HS-27A (cell line): ENCODE data around the gene SCUBE1.

Experiments
- DNase-seq: peaks from one replicate; pipeline ENCODE4 v3.0.0-alpha.2; 2012; ENCODE audit warnings: low read depth, missing footprints

SCUBE1 gene

GRCh38 chr22:43277987-43278601 lies 65.1 kb downstream of the SCUBE1 start:
- DNase-seq = no peak

DNA sequence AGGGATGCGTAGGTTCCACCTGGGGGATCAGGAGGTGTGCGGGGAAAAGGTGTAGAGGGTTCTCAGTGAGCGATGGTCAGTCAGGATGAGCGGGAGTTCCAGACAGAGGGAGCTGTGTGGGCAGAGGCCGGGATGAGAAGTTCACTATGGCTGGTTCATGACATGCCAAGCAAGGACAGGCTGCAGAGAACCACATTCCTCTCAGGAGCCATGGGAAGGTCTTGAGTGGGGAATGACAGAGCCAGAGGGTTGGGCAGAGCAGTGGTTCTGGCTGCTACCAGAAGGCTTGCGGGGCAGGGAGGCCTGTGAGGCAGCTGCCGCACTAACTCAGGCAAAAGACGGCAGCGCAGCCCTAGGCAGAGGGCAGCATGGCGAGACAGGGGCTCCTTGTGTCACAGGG lies 66.1 kb downstream of the SCUBE1 start:
- DNase-seq = no peak

DNA sequence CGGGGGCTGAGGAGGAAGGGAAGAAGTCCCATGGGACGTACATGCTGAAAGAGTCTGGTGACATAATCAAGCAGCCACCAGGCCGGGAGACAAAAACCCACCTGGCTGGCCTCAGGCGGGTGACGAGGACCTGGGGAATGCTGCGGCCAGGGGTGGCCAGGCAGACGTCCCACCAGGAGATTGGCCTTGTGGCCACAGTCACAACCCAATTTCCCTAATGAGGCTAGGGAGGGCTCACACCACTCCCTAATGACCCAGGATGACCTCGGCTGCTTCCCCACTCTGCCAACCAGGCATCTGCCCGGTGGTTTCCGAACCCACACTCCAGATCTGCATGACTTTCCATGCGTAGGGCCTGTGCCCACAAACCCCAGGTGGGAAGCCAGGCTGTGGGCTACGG lies 66.9 kb downstream of the SCUBE1 start:
- DNase-seq = no peak

DNA sequence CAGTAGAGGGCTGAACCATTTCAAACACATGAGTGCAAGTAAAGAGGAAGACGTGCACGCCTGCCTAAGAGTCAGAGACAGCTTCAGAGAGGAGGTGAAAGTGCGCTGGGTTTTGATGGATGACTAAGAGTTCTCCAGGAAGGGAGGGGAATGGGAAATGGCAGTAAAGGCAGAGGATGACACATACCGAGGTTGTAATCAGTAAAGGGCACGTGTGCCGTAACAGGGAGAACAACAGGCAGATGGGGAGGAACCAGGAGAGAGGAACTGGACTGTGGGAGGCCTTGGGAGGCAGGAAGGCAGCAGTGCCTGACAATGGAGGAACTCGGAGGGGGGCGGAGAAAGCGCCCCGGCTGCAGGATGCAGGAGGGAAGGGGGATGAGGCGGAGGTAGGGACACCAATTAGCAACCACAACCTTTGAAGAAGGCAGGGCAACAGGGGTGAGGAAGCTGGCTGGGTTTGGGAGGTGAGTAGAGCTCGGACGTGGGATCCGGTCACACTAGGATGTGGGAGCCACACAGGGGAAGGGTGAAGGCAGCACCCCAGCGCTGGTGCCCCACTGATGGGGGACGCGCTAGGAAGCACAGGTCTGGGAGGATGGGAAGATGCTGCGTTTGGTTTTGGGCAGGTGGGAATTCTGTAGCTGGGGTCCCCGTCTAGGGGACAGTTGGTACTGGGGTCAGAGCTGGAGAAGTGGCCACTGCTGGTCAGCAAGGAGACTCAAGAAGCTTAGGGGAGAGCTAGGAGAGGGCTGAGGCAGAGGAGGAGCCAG lies 67.4 kb downstream of the SCUBE1 start:
- DNase-seq = peak; percentile 7

DNA sequence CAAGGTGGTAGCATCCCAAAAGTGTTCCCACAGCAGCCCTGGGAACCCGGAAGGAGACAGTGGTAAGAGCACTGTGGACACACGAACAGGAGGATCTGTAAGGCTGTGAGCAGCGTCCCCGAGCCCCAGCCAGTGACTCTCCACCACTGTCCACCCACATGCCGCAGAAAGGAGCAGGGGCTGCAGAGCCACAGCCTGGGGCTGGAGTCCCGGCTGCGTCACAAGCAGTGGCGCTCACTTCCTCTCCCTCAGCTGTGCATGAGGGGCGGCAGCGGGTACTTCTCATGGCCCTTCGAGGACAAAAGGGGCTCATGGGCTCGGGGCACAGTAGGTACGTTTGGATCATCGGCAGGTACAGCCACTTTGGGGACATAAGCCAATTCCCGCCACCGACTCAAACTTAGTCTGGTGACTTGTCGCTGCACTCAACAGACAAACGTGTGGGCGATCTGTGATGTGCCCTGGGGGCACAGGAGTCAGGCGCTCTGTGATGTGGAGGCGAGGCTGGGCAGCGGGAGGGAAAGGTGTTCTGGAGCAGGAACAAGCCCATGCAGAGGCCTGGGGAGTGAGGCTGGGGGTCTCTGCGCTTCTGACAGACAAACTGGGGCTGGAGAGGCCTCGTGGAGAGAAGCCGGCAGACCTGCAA lies 68.5 kb downstream of the SCUBE1 start:
- DNase-seq = no peak

GRCh38 chr22:43273902-43274484 lies 69.2 kb downstream of the SCUBE1 start:
- peak; percentile 8 for DNase-seq

GRCh38 chr22:43272869-43273318 lies 70.3 kb downstream of the SCUBE1 start:
- DNase-seq = no peak

GRCh38 chr22:43272301-43272700 lies 70.9 kb downstream of the SCUBE1 start:
- no peak for DNase-seq

GRCh38 chr22:43270949-43271348 lies 72.2 kb downstream of the SCUBE1 start:
- no peak for DNase-seq

DNA sequence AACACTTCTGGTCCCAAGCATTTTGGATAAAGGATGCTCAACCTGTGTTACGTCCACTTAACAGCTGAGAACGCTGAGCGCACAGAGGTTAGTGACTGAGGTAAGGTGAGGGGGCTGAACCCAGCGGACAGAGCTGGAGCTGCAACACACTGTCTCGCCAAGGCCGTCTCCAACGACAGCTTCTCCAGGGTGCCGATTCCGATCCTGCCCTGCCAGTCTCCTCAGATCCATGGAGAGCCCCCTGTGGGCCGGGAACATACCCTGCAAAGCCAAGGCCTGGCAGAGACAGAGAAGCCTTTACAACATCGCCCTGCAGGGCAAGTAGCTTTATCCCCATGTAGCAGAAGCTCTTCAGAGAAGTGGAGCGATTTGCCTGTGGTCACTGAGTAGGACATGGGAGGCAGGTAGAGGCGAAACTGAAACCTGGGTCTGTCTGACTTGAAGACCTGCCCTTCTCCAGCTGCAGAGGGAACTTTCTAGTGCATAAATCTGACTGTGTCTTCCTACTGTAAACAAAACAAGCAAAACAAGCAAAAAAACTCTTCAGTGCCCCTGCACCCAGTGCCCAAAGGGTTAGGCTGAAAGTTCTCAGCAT lies 72.8 kb downstream of the SCUBE1 start:
- DNase-seq = no peak

DNA sequence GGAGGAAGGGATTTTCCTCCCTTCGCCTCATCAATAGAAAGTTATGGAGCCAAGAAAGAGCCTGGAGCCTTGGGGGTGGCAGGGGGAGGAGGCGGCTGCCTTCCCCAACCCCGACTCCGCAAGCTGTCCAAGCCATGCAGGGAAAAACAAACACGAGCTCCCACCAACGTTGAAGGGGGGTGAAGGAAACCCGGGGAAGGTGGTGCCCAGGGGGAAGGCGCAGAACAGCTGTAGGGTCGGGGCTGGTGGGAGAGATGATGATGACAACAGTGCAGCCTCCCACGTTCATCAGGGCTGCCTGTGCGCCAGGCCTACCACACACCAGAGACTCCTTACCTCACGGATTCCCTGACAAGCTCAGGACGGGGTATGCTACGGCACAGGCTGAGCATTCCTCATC lies 73.5 kb downstream of the SCUBE1 start:
- DNase-seq = no peak

DNA sequence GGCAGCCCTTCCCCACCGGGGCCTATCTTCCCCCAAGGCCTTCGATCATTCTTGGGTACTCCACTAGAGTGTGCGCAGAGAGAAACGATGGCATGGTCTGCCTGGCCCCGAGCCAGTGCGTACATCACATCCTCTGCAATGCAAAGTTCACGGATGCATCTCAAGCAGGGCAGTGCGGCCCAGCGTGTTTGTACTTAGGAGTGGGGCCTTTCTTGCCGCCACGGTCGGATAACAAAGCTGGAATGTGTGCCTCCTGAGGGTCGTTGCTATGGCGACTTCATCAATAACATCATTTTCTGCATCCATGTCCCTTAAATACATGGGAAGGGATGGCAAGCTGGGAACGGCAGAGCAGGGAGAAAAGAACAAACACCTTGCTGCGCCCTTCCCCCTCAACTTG lies 73.9 kb downstream of the SCUBE1 start:
- DNase-seq = no peak

GRCh38 chr22:43267981-43268660 lies 75.1 kb downstream of the SCUBE1 start:
- no peak for DNase-seq

DNA sequence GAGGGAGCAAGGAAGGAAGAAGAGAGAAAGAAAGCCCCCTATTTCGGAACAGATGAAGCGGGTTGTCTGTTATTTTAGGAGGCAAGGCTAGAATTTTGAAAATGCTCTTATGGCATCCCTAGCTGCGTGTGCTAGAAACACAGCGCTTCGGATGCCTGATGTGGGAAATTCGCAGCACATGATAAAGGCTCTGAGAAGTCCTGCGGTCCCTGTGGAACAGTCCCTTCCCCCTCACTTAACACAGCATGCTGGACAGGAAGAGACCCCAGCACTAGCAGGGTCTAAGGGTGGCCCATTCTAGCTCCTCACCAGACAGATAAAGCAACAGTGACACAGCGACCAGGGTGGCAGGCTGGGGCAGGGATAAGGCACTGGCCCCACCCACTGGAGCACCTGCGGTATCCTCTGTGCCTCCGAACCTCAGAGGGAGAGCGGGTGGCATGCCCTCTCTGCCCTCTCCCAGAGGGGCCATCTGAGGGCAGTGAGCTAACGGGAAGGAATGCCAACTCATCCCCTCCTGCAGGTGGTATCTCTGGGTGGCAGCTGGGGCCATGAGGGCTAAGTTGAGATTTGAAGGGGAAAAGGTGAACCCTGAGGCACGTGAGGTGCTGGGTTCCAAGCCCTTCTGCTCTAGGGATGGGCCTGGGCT lies 75.7 kb downstream of the SCUBE1 start:
- DNase-seq = no peak

DNA sequence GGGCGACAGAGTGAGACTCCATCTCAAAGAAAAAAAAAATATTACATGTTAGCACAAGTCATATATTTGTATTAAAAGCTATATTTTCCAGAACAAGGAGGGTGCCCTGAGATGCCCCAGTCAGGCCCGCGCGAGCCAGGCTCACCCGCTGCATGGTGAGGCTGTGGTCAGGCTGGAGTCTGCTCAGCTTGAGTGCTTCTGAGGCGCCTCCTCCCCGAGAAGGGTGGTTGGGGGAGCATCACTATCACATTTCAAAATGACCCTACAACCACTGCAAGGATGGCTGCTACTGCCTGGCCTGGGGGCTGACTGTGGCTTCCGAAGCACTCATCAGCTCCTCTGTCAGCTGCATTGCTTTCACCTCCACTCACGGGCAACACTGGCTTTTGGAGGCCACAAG lies 77.1 kb downstream of the SCUBE1 start:
- no peak for DNase-seq

- no peak for DNase-seq
Observed at GRCh38 chr22:43263645-43264514, 79.3 kb downstream of the SCUBE1 start.

- DNase-seq = no peak
Observed at GRCh38 chr22:43262990-43263644, 80.1 kb downstream of the SCUBE1 start.

GRCh38 chr22:43260331-43261231 lies 82.6 kb downstream of the SCUBE1 start:
- no peak for DNase-seq

DNA sequence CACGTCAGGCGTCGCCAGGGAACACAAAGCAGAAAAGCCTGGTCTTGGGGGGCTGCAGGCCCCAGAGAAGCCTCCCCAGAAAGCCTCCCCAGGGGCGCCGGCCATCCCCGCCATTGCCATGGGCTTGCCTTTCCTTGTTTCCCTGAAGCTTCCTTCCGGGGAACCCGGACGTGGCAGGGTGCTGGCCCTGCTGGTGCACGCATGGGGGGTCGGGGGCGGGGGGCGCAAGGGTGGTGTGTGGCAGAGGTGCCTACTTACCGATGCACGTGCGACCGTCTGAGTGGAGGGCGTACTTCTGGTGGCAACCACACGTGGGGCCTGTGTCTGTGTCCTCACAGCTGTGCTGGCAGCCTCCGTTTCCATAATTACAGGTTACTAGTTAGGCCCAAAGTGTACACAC lies 85.2 kb downstream of the SCUBE1 start:
- DNase-seq = no peak
